ENCODE data around the gene POLR2E.

GRCh38 chr19:1081301-1082164 lies 13.6 kb downstream of the POLR2E start:
- TF ChIP-seq YY1 (IDR thresholded peaks at IDR 0.05; ENCODE audit: insufficient read depth, insufficient replicate concordance, low read depth, low read length) (no peak), ZNF318 (CRISPR knock-in tag; IDR thresholded peaks at IDR 0.05) (no peak), ZNF83 (CRISPR knock-in tag; IDR thresholded peaks at IDR 0.05; ENCODE audit: borderline replicate concordance) (no peak), EP300 (IDR thresholded peaks at IDR 0.05; ENCODE audit: low read depth in 2 of 2, low read length in 2 of 2) (no peak), EP300 (CRISPR knock-in tag; IDR thresholded peaks at IDR 0.05; ENCODE audit: borderline replicate concordance) (no peak), NFATC3 (CRISPR knock-in tag; IDR thresholded peaks at IDR 0.05) (no peak), JUN (CRISPR knock-in tag; IDR thresholded peaks at IDR 0.05) (no peak)
- TF ChIP-seq, protein P1, sequence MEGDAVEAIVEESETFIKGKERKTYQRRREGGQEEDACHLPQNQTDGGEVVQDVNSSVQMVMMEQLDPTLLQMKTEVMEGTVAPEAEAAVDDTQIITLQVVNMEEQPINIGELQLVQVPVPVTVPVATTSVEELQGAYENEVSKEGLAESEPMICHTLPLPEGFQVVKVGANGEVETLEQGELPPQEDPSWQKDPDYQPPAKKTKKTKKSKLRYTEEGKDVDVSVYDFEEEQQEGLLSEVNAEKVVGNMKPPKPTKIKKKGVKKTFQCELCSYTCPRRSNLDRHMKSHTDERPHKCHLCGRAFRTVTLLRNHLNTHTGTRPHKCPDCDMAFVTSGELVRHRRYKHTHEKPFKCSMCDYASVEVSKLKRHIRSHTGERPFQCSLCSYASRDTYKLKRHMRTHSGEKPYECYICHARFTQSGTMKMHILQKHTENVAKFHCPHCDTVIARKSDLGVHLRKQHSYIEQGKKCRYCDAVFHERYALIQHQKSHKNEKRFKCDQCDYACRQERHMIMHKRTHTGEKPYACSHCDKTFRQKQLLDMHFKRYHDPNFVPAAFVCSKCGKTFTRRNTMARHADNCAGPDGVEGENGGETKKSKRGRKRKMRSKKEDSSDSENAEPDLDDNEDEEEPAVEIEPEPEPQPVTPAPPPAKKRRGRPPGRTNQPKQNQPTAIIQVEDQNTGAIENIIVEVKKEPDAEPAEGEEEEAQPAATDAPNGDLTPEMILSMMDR (CRISPR knock-in tag; IDR thresholded peaks at IDR 0.05) = no peak
- TF ChIP-seq, protein P2, sequence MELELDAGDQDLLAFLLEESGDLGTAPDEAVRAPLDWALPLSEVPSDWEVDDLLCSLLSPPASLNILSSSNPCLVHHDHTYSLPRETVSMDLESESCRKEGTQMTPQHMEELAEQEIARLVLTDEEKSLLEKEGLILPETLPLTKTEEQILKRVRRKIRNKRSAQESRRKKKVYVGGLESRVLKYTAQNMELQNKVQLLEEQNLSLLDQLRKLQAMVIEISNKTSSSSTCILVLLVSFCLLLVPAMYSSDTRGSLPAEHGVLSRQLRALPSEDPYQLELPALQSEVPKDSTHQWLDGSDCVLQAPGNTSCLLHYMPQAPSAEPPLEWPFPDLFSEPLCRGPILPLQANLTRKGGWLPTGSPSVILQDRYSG (CRISPR knock-in tag; IDR thresholded peaks at IDR 0.05) = no peak
